Activated CD4-positive, alpha-beta T cell treated with anti-CD3 and anti-CD28 coated beads, Interleukin-2, Interleukin-4, amounts not matched to agents 100 ng/mL and 50 ng/mL, durations not matched to agents 16 hours and 8 hours (primary cell): ENCODE results near the gene TNNT3.
"Not testable (repeated sequence)": the region's sequence is repeated elsewhere in the genome, so short reads cannot be mapped to it uniquely, and the experiment has no call there.

Experiments
- DNase-seq: peaks from one replicate; pipeline ENCODE4 v3.0.0-alpha.2; 2020; ENCODE audit warnings: low spot score

Gene TNNT3

GRCh38 chr11:1935156-1936071, 15.9 kb downstream of the TNNT3 start:
- DNase-seq = no peak

DNA sequence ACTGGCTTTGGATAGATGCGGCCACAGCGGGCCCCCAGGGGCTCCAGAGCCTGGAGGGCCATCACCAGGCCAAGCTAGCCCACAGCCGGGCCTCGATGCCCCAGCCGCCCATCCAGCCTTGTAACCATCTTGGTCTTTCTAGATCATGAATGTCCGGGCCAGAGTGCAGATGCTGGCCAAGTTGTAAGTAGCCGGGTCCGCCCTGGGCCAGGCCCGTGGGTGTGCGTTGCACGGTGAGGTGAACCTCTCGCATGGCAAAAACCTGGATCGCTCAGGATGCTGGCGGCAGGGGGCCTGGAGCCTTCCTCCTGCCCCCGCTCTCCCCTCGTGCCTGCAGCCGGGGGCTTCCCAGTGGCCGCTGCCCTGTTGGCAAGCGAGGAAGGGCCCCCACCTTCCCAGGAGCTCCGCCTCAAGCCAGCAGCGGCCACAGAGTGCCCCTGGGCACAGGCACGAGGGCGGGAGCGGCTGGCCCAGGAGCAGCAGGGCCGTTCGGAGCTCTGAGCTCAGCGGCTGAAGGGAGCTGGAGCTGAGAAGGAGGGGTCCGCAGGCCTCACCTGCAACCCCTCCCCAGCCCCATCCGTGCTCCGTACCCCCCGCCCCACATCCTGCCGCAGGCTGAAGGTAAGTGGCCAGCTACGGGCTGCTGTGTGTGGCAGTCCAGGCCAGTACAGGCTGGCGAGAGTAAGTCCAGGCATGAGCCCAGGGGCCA, 16.7 kb downstream of the TNNT3 start:
- no peak for DNase-seq

DNA sequence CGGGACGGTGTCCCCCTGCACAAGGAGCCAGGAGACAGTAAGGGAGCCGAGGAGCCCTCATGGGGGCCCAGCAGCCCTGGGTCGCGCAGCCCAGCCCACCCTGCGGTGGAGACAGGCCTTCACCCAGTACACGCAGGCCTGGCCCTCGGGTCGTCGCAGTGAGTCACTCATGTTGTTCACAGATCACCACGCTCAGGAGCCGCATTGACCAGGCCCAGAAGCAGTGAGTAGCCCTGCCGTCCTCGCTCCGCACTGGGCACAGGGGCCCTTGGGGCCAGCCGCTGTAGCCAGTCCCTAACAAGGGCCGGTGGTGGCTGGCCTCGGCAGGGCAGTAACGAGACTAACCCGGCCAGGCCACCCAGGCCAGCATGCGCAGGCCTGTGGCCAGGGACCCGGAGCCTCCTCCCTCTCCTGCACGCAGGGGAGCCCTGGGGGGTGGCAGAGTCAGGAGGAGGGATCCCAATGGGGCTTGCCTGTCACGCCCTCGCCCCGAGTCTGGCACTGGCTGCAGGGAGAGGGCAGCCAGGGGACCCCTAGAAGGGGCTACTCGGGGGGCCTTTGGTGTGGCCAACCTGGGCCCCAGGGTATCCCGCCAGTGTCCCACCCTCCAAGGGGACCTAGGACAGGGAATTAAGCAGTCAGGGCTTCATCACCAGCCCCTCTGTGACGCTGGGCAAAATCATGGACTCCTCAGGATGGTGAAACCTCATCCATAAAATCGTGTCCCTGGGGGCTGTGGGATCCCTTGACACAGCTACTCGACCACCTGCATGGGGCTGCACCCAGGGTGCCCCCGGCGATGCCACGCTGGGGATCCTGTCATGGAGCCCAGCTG, 17.5 kb downstream of the TNNT3 start:
- no peak for DNase-seq

DNA sequence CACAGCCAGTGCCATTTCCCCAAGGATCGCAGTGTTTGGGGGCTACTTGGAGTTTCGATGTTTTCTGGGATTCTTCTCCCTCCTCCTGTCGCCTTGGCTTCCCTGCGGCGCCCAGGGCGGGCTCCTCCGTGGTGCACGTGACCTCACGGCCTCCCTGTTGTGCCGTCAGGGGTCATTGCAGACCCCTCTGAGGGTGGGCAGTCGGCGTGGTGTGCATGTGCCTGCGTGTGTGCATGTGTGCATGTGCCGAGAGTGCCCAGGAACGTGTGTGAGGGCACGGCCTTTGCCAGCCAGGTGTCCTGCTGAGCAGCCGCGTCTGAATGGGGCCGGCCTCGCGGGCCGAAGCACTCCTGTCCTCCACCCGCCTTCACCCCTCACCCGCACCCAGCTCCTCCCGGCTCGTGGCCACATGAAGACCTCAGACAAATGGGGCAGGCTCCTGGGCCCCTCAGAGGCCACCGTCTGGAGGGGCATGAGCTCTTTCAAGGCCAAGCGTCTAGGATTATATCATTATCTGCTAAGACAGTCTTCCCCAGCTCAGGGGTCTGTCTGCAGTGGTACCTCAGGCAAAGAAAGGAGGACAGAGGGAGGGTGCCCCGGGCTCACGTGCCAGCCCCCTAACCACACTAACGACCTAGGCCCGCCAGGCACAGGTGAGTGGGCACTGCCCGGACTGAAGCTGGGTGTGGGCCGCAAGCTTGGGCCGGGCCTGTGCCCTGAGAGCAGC, 18.3 kb downstream of the TNNT3 start:
- no peak for DNase-seq

DNA sequence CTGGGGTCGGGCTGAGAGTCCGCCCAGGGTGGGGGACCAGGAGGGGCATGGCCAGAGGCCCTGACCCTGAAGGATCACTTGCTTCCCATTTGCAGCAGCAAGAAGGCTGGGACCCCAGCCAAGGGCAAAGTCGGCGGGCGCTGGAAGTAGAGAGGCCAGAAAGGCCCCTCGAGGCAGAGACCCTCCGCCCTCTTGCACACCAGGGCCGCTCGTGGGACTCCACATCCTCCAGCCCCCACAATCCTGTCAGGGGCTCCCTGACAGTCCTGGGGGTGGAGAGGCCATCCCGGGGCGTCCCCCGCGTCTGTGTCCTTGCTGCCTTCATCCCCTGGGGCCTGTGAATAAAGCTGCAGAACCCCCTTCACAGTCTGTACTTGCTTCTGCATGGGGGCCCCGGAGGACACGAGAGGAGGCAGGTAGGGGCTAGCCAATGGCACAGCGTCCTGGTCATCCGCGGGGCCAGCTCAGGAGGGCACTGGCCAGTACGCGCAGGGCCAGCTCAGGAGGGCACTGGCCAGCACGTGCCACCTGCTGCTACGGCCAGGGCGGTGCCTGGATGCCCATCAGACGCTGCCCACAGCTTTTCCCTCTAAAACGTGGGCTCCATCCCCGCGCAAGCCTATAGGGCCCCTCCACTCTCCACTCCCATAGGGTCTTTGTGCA, 19.0 kb downstream of the TNNT3 start:
- no peak for DNase-seq

GRCh38 chr11:1939006-1939625, 19.6 kb downstream of the TNNT3 start:
- DNase-seq = no peak

- DNase-seq = not testable (repeated sequence)
These were observed 20.3 kb downstream of the TNNT3 start for GRCh38 chr11:1939788-1940187.

- DNase-seq = no peak
These were observed 23.2 kb downstream of the TNNT3 start for GRCh38 chr11:1942558-1943260.

DNA sequence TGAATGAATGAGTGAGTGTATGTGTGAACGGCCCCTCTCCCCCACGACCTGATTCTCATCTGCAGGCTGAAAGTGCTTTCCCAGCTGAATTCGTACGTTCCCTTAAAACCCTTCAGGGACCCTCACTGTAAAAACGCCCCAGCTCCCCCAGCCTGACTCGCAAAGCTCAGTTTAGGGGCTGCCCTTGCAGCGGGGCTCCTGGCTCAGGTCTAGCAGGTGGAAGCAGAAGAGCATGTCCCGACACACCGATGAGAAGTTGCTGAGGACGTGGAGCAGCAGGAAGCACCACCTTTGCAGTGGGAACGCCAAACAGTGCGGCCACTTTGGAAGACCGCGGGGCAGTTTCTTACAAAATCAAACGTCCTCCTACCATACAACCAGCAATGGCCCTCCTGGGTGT, 24.1 kb downstream of the TNNT3 start:
- DNase-seq = no peak

DNA sequence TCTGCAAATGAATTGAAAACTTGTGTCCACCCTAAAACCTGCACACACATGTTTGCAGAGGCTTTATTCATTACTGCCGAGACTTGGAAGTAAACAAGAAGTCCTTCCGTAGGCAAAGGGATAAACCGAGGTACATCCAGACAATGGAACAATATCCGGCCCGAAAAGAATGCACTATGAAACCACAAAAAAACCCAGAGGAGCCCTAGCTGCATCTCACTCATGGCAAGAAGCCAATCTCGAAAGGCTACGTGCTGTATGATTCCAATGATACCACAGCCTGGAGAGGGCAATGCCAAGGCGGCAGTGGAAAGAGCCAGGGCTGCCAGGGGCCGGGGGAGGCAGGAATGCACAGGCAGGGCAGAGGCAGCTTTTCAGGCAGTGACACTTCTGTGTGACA, 24.5 kb downstream of the TNNT3 start:
- no peak for DNase-seq

- no peak for DNase-seq
These were observed 27.4 kb downstream of the TNNT3 start, which contains the start of gene MRPL23 for GRCh38 chr11:1946812-1947484. MRPL23 (plus strand) TSS chr11:1947332; CDS start chr11:1947363, 31 bp downstream.

DNA sequence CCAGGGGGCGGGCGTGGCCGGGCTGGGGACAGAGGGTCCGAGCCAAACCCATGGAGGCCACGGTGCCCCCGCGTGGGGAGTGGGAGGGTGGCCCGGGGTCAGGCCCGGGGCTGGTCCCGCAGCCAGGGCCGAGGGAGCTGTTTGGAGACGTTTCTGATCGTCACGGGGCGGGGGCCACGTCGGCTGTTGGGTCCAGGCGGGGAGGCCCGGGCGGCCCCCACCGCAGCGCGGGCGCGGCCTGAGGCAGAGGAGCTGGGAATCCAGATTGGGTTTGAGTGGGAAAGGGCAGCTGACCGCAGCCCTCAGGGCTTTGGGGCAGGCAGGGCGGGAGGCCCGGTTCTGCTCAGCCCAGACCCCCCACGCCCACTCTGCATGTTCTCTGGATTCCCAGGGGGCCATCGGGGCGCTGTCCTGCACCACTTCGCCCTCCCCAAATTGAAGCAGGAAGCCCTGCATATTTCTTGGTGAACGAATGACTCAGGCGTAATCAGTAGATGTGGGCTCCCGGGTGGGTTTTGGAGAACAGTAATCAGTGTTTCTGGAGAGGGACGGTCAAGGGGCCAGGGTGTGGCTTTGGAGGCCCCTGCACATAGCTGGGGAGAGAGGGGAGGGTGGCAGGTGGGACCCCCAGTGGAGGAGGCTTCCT, 28.2 kb downstream of the TNNT3 start:
- DNase-seq = no peak

GRCh38 chr11:1948389-1948788, 28.9 kb downstream of the TNNT3 start:
- no peak for DNase-seq

DNA sequence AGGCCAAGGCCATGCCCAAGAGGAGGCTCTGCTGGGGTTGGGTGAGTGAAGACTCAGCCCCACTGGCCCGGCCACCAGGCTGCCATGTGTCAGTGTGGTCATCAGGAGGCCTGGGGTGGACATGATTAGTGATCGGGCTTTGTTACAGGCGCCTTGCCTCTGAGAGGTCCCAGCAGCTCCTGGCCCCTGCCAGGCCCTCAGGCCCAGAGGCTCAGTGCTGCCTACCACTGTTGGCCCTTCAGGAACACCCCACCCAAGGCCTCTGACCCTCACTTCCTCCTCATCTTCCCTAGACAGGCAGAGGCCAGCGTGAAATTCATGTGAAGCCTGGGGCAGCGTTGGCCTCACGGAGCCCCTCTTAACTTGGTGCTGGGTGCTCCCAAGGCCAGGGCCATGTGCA, 29.8 kb downstream of the TNNT3 start:
- no peak for DNase-seq

DNA sequence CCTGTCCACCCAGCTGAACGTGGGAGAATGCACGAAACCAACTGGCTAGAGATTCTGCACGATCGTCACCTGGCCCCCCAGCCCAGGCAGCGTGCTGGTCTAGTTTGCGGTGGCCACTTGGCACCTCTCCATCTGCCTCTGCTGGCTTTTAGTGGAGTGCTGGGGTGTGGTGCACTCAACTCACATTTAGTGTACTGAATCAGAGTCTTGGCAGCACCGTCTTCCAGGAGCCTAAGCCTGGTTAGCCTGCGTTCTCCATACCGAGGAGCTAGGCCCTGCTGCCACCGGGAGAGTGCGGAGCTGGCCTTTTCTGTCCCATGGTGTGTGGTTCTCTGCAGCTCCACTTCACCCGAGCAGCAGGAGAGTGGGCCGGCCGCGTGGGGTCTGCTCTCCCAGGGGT, 30.4 kb downstream of the TNNT3 start:
- no peak for DNase-seq

DNA sequence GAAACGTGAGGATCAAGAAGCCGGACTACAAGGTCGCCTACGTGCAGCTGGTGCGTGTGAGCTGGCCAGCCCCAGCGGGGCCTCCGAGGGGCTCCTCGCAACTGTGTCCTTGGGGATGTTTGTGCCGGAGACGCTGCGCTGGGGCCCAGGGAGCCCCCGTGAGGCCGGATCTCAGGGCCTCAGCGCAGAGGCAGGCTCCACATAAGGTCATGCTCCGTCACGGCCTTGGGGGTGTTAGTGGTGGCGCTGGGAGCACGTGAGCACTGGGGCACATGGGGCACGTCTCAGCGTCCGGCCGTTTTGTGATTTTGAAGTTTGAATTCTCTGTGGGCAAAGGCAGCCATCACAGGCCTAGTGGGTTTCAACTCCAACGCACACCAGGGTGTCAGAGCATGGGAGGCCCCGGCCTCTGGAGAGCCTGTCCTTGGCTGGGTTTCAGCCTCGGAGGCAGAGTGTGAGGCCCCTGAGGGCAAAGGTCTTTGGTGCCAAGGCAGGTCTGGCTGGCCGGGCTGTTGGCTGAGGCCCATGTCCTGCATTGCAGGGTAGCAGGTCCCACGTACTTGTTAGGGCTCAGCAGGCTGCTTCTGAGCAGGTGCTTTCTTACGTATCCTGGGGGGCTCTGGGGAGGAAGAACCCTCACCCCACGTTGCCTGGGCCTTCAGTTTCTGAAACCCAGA, 33.4 kb downstream of the TNNT3 start:
- DNase-seq = no peak

DNA sequence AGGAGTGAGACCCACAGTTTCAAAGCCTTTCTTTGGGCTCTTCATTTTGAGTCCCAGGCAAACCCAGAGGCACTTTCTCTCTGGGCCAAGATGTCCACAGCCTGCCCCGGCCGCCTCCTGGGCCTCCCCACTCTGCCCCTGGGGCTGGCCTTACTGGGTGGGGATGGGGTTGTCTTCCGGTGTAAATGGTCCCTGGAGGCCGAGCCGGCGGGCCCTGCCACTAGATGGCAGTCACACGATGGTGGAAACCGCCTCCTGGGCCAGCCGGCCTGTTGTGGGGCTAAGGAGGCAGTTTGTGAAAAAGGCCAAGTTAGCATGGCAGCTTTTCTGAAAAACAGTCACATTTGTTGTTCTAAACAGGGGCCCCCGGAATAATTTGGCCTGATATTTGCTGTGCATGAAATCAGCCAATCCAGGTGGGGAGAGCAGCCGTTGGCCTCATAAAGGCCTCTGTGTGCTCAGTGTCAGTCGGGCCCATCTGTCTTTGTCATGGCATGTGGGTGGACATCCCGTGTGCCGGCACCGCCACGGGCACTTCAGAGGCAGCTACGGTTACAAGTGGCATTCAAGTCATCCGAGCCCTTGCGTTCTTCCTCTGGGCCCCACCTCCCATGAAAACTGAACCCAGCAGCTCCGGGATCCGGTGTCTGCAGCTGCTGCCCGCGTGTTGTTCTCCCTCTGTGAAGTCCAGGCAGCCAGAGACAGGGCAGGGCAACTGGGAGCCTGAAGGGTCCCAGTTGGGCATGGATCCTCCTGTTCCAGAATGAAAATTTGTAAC, 34.2 kb downstream of the TNNT3 start:
- no peak for DNase-seq

DNA sequence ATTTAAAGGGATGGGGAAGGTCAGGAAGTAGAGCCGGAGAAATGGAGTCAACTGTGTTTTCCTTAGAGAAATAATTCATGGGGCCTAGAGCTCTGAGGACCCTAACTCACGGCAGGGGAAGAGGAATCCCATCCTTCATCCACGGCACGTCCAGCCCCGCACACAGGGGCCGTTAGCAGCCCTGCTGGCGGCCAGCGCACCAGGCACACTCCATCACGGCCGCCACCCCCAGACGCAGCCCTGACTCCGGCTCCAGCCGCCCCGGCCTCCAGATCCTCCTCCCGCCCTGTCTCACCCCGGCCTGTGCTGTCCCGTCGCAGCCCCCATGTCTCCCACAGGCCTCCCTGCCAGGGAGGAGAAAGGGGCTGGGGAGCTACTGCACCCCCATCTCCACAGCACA, 38.9 kb downstream of the TNNT3 start:
- DNase-seq = no peak
